Lower lobe of right lung (tissue), 2 donors: Measurements from ENCODE around the gene PBRM1. TPM values are rescaled to one million over a fixed set of nuclear protein-coding genes. Genes with fewer than 3 reads are reported as not detected.
A peak's percentile ranks its signal among the peaks of the same experiment; 100 is the strongest.

ENCODE experiments used
- ATAC-seq, 2 donors: fragments of 200-7000 bp; cut with Tn5 transposase; one replicate each; pipeline ENCODE4 v1.9.1; 2020 to 2022; ENCODE audit warnings: mild to moderate bottlenecking in 2 of 2, moderate library complexity in 2 of 2
- DNase-seq: peaks from one replicate; pipeline ENCODE4 v3.0.0-alpha.2; 2020
- H3K27ac ChIP-seq: fragments of 200-600 bp; one replicate; pipeline ENCODE4 v1.8.0; 2022
- H3K27me3 ChIP-seq: fragments of 200-600 bp; one replicate; pipeline ENCODE4 v1.8.0; 2022; ENCODE audit warnings: low read depth
- H3K36me3 ChIP-seq: fragments of 200-600 bp; one replicate; pipeline ENCODE4 v1.8.0; 2022; ENCODE audit warnings: mild to moderate bottlenecking
- H3K4me1 ChIP-seq: fragments of 200-600 bp; one replicate; pipeline ENCODE4 v1.8.0; 2022
- H3K4me3 ChIP-seq: fragments of 200-600 bp; one replicate; pipeline ENCODE4 v1.8.0; 2022; ENCODE audit warnings: mild to moderate bottlenecking
- H3K9me3 ChIP-seq: fragments of 200-600 bp; one replicate; pipeline ENCODE4 v1.8.0; 2022
- intact Hi-C: fragments of 100-400 bp; cut with DNase I; formaldehyde crosslinking; loops from one replicate; pipeline ENCODE4 v1.11.0; 2022
- total RNA-seq: library from RNA; stranded (reverse); fragmentation: NEBNext Ultra II Directional; extraction: Animal tissue kit (Norgen Biotek cat#: 25700); gene quantifications from one replicate; pipeline ENCODE4 v1.2.1, GENCODE V29; 2021
- TF ChIP-seq, protein P1 (sequence below): fragments of 200-600 bp; IDR thresholded peaks from one replicate; pipeline ENCODE4 v1.8.0; 2022; ENCODE audit warnings: antibody characterized with exemption, mild to moderate bottlenecking
- donor health status: DM: no; HTN: yes; CAD: no; lungs with severe emphysema.

PBRM1 gene
- total RNA-seq, 1 donor from 2014 or later = 88.3 TPM

- TF ChIP-seq, protein P1, sequence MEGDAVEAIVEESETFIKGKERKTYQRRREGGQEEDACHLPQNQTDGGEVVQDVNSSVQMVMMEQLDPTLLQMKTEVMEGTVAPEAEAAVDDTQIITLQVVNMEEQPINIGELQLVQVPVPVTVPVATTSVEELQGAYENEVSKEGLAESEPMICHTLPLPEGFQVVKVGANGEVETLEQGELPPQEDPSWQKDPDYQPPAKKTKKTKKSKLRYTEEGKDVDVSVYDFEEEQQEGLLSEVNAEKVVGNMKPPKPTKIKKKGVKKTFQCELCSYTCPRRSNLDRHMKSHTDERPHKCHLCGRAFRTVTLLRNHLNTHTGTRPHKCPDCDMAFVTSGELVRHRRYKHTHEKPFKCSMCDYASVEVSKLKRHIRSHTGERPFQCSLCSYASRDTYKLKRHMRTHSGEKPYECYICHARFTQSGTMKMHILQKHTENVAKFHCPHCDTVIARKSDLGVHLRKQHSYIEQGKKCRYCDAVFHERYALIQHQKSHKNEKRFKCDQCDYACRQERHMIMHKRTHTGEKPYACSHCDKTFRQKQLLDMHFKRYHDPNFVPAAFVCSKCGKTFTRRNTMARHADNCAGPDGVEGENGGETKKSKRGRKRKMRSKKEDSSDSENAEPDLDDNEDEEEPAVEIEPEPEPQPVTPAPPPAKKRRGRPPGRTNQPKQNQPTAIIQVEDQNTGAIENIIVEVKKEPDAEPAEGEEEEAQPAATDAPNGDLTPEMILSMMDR = no peak
- intact Hi-C loops = no loop called here
- H3K27me3 ChIP-seq = no peaks in the 10 kb centered on the region
- H3K9me3 ChIP-seq = no peaks in the 10 kb centered on the region
- DNase-seq = no peak
- peaks cover 24% of the 10 kb centered on the region for H3K4me1 ChIP-seq
- no peak overlapping the region for H3K4me3 ChIP-seq
- peaks cover 86% of the 10 kb centered on the region for H3K36me3 ChIP-seq
- peak overlapping the region; percentile 29 for H3K27ac ChIP-seq
- ATAC-seq = peak; percentile 88 to 93
Observed at GRCh38 chr3:52670621-52671521, 14.8 kb downstream of the PBRM1 start.

GRCh38 chr3:52663098-52663497, 22.6 kb downstream of the PBRM1 start:
- Histone ChIP-seq H3K27ac (no peak overlapping the region), H3K27me3 (no peaks in the 10 kb centered on the region), H3K36me3 (peaks cover 87% of the 10 kb centered on the region), H3K4me1 (no peaks in the 10 kb centered on the region), H3K9me3 (no peaks in the 10 kb centered on the region), H3K4me3 (no peak overlapping the region)
- ATAC-seq (no peak), DNase-seq (no peak)
- intact Hi-C loops = no loop called here
- TF ChIP-seq, protein P1 = no peak

- intact Hi-C loops = no loop called here
- H3K9me3 ChIP-seq = no peaks in the 10 kb centered on the region
- H3K27me3 ChIP-seq = no peaks in the 10 kb centered on the region
- ATAC-seq = no peak
- H3K36me3 ChIP-seq = peaks cover 87% of the 10 kb centered on the region
- H3K27ac ChIP-seq = no peak overlapping the region
- TF ChIP-seq, protein P1 = no peak
- no peak overlapping the region for H3K4me3 ChIP-seq
- no peak for DNase-seq
- H3K4me1 ChIP-seq = no peaks in the 10 kb centered on the region
Observed at GRCh38 chr3:52660046-52660445, 25.7 kb downstream of the PBRM1 start.

- no peak for ATAC-seq
- H3K4me3 ChIP-seq = no peak overlapping the region
- H3K9me3 ChIP-seq = no peaks in the 10 kb centered on the region
- H3K27me3 ChIP-seq = no peaks in the 10 kb centered on the region
- intact Hi-C loops = no loop called here
- DNase-seq = no peak
- TF ChIP-seq, protein P1 = no peak
- no peaks in the 10 kb centered on the region for H3K4me1 ChIP-seq
- H3K36me3 ChIP-seq = peaks cover 100% of the 10 kb centered on the region
- H3K27ac ChIP-seq = no peak overlapping the region
Observed at GRCh38 chr3:52655895-52656294, 29.8 kb downstream of the PBRM1 start.

GRCh38 chr3:52651592-52651991, 34.1 kb downstream of the PBRM1 start:
- no peak for DNase-seq
- no peaks in the 10 kb centered on the region for H3K4me1 ChIP-seq
- intact Hi-C loops = no loop called here
- no peaks in the 10 kb centered on the region for H3K27me3 ChIP-seq
- H3K27ac ChIP-seq = no peak overlapping the region
- peaks cover 100% of the 10 kb centered on the region for H3K36me3 ChIP-seq
- H3K9me3 ChIP-seq = no peaks in the 10 kb centered on the region
- no peak for ATAC-seq
- no peak overlapping the region for H3K4me3 ChIP-seq
- TF ChIP-seq, protein P1 = no peak
